ENCODE results near the gene HMCES.
"Not testable (repeated sequence)": the region's sequence is repeated elsewhere in the genome, so short reads cannot be mapped to it uniquely, and the experiment has no call there.

Gene HMCES

DNA sequence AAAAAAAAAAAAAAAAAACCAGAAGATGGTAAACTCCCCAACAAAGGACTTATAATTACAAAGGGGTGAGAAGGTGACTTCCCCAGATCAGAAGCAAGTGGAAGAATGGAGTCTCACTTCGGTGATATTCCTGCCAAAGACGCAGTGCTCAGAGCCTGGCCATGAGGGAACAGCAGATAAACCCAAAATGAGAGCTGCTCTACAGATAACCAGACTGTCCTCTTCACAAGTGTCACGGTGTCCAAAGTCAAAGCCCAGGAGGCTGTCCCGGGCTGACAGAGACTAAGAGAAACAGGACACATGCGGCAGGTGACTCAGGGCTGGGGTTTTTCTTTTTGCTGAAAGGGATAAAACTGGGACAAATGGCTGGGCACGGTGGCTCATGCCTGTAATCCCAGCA, 48.8 kb downstream of the HMCES start:
- DNase-seq = no peak
- peaks cover 11% of the 10 kb centered on the region for H3K36me3 Mint-ChIP-seq (ENCODE audit: low read depth)
- TF ChIP-seq, protein P1, sequence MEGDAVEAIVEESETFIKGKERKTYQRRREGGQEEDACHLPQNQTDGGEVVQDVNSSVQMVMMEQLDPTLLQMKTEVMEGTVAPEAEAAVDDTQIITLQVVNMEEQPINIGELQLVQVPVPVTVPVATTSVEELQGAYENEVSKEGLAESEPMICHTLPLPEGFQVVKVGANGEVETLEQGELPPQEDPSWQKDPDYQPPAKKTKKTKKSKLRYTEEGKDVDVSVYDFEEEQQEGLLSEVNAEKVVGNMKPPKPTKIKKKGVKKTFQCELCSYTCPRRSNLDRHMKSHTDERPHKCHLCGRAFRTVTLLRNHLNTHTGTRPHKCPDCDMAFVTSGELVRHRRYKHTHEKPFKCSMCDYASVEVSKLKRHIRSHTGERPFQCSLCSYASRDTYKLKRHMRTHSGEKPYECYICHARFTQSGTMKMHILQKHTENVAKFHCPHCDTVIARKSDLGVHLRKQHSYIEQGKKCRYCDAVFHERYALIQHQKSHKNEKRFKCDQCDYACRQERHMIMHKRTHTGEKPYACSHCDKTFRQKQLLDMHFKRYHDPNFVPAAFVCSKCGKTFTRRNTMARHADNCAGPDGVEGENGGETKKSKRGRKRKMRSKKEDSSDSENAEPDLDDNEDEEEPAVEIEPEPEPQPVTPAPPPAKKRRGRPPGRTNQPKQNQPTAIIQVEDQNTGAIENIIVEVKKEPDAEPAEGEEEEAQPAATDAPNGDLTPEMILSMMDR (IDR thresholded peaks at IDR 0.05) = no peak
- H3K27ac Mint-ChIP-seq = no peak overlapping the region
- peaks cover 21% of the 10 kb centered on the region for H3K4me1 Mint-ChIP-seq
- no peak overlapping the region for H3K4me3 Mint-ChIP-seq
- H3K9me3 Mint-ChIP-seq = no peaks in the 10 kb centered on the region
- peaks cover 5% of the 10 kb centered on the region for H3K27me3 Mint-ChIP-seq (ENCODE audit: low read depth, poor library complexity)

DNA sequence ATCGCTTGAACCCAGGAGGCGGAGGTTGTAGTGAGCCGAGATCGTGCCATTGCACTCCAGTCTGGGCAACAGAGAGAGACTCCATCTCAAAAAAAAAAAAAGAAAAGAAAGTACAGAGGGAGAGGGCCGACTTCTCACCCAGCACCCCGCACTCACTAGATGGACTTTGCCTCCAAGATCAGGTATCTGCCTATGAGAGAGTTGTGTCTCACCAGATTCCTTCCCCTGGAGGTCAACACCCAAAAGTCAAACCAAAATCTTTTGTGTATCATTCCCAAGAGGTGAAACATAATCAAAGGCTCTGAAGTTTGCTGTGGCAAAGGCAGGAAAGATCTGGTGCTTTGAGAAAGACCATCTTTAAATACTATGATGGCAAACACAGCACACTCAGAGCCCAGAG, 51.2 kb downstream of the HMCES start:
- Mint-ChIP-seq H3K27ac (no peak overlapping the region), H3K4me1 (peaks cover 23% of the 10 kb centered on the region), H3K9me3 (peaks cover 3% of the 10 kb centered on the region), H3K36me3 (ENCODE audit: low read depth) (peaks cover 3% of the 10 kb centered on the region), H3K4me3 (no peak overlapping the region), H3K27me3 (ENCODE audit: low read depth, poor library complexity) (peaks cover 5% of the 10 kb centered on the region)
- DNase-seq = no peak
- TF ChIP-seq, protein P1 (IDR thresholded peaks at IDR 0.05) = no peak

DNA sequence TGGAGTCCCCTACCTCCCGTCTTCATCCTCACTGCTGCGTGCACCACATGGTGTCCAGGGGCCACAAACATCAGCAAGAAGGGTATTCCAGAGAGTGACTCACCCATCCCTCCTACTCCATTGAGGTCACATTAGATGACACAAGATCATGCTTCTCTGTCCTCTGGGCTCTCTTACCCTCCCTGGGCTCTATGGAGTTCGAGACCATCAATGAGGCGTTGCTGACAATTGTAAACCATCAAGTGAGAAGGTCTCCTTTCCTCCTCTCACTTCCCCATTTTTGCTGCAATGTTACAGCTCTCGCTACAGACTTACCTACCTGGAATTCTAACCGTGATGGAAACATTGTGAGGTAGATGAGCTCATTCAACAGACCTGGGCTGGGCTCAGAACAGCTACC, 51.7 kb downstream of the HMCES start:
- Mint-ChIP-seq H3K27me3 (ENCODE audit: low read depth, poor library complexity) (peaks cover 5% of the 10 kb centered on the region), H3K27ac (no peak overlapping the region), H3K4me3 (no peak overlapping the region), H3K4me1 (peaks cover 23% of the 10 kb centered on the region), H3K9me3 (peaks cover 3% of the 10 kb centered on the region), H3K36me3 (ENCODE audit: low read depth) (peaks cover 3% of the 10 kb centered on the region)
- DNase-seq = no peak
- TF ChIP-seq, protein P1 (IDR thresholded peaks at IDR 0.05) = no peak

DNA sequence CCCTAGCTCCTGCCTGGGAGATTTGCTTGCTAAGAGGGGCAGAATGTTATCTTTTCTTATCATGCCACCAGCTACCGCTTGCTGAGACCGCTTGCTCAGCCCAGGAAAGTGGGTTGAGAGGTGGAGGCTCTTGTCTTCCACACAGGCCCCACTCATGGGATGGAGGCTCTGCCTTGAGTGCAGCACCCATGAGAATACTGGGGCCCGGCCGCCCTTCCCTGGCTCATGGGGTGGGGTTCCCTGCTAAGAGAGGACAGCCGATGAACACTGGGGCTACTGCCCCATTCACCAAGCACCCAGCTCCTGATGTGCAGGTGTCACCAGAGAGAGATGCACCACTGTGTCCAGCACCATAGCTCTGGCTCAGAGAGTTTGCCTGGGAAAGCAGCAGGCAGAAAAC, 55.2 kb downstream of the HMCES start:
- Mint-ChIP-seq H3K9me3 (peaks cover 3% of the 10 kb centered on the region), H3K4me1 (peaks cover 27% of the 10 kb centered on the region), H3K27ac (no peak overlapping the region), H3K27me3 (ENCODE audit: low read depth, poor library complexity) (no peaks in the 10 kb centered on the region), H3K36me3 (ENCODE audit: low read depth) (peaks cover 5% of the 10 kb centered on the region), H3K4me3 (no peak overlapping the region)
- TF ChIP-seq, protein P1 (IDR thresholded peaks at IDR 0.05) = no peak
- no peak for DNase-seq

DNA sequence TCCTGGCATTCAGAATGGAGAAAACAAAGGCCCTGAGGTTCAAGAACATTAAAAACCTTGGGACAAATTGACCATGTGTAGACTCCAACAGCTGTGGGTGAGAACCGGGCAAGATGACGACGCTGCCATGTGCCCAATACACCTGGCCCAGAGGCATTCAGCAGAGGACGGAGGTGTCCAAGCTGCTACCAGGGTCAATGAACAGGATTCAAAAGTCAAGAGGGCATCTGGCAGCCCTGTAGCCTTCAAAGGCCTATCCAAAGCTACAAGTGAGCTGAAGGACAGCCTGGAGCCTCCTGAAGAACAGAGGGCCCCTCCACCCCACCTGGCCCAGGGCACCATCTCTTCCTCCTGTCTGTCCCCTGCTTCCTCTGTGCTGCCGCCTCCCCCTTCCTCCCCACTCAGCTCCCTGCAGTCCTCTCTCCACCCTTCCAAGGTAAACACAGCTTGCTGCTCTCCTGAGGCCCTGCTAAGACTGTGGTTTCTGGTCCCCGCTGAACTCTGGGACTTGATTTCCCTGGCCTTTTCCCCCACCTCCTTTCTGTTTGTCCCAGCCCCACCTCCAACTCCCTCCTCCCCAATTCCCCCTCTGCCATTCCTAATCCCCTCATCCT, 57.5 kb downstream of the HMCES start:
- TF ChIP-seq, protein P1 (IDR thresholded peaks at IDR 0.05) = no peak
- Mint-ChIP-seq H3K4me1 (peaks cover 34% of the 10 kb centered on the region), H3K36me3 (ENCODE audit: low read depth) (peaks cover 5% of the 10 kb centered on the region), H3K27me3 (ENCODE audit: low read depth, poor library complexity) (no peaks in the 10 kb centered on the region), H3K27ac (peak overlapping the region; percentile 26), H3K9me3 (peaks cover 12% of the 10 kb centered on the region), H3K4me3 (no peak overlapping the region)
- DNase-seq = no peak

DNA sequence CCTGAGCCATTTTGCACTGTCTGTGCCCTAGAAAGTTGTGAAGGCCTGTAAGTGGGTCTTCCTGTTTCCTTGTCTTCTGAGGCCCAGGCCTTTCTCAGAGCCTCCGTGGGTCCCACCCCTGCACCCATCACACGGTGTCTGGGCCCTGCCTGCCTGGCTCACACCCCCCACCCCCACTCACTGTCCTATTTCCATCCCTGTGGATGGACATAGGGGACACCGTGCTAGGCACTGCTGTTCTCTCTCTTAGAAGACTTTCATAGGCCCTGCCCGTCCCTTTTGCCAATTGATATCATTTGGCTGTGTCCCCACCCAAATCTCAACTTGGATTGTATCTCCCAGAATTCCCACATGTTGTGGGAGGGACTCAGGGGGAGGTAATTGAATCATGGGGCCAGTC, 59.0 kb downstream of the HMCES start:
- H3K4me1 Mint-ChIP-seq = peaks cover 34% of the 10 kb centered on the region
- H3K27me3 Mint-ChIP-seq (ENCODE audit: low read depth, poor library complexity); H3K4me3 Mint-ChIP-seq; H3K27ac Mint-ChIP-seq; H3K36me3 Mint-ChIP-seq (ENCODE audit: low read depth); DNase-seq: not testable (repeated sequence)
- peaks cover 19% of the 10 kb centered on the region for H3K9me3 Mint-ChIP-seq

DNA sequence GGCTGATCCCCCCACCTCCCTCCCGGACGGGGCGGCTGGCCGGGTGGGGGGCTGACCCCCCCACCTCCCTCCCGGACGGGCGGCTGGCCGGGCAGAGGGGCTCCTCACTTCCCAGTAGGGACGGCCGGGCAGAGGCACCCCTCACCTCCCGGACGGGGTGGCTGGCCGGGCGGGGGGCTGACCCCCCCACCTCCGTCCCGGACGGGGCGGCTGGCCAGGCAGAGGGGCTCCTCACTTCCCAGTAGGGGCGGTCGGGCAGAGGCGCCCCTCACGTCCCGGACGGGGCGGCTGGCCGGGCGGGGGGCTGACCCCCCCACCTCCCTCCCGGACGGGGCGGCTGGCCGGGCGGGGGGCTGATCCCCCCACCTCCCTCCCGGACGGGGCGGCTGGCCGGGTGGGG, 60.5 kb downstream of the HMCES start:
- DNase-seq; H3K27ac Mint-ChIP-seq; H3K27me3 Mint-ChIP-seq (ENCODE audit: low read depth, poor library complexity); H3K36me3 Mint-ChIP-seq (ENCODE audit: low read depth); H3K4me3 Mint-ChIP-seq: not testable (repeated sequence)
- H3K9me3 Mint-ChIP-seq = peaks cover 16% of the 10 kb centered on the region
- H3K4me1 Mint-ChIP-seq = peaks cover 42% of the 10 kb centered on the region

DNA sequence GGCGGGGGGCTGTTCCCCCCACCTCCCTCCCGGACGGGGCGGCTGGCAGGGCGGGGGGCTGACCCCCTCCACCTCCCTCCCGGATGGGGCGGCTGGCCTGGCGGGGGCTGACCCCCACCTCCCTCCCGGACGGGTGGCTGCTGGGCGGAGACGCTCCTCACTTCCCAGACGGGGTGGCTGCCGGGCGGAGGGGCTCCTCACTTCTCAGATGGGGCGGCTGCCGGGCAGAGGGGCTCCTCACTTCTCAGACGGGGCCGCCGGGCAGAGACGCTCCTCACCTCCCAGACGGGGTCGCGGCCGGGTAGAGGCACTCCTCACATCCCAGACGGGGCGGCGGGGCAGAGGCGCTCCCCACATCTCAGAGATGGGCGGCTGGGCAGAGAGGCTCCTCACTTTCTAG, 61.2 kb downstream of the HMCES start:
- H3K27ac Mint-ChIP-seq = not testable (repeated sequence)
- peaks cover 15% of the 10 kb centered on the region for H3K9me3 Mint-ChIP-seq

More for the DNA sequence above, 61.2 kb downstream of the HMCES start:
- H3K36me3 Mint-ChIP-seq (ENCODE audit: low read depth); H3K4me3 Mint-ChIP-seq; H3K27me3 Mint-ChIP-seq (ENCODE audit: low read depth, poor library complexity); DNase-seq: not testable (repeated sequence)
- H3K4me1 Mint-ChIP-seq = peaks cover 46% of the 10 kb centered on the region
